Measurements from ENCODE around the gene NFKBIL1. TPM values are rescaled to one million over a fixed set of nuclear protein-coding genes. Genes with fewer than 3 reads are reported as not detected.
A peak's percentile ranks its signal among the peaks of the same experiment; 100 is the strongest.

Gene NFKBIL1
- total RNA-seq, 1 donor, result 33.7 TPM

DNA sequence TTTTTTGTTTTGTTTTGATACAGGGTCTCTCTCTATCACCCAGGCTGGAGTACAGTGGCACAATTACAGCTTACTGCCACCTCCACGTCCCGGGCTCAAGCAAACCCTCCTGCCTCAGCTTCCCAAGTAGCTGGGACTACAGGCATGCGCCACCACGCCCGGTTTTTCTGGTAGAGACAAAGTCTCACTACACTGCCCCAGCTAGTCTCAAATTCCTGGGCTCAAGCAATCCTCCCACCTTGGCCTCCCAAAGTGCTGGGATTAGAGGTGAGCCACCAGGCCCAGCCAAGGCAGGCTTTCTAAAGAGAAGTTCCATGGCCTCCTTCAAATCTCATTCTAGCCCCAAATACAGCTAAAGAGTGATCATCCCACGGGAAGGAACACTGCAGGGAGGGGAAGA, 13.4 kb upstream of the NFKBIL1 start:
- DNase-seq (ENCODE audit: low read depth in 2 of 3, low spot score in 2 of 3), result no peak

DNA sequence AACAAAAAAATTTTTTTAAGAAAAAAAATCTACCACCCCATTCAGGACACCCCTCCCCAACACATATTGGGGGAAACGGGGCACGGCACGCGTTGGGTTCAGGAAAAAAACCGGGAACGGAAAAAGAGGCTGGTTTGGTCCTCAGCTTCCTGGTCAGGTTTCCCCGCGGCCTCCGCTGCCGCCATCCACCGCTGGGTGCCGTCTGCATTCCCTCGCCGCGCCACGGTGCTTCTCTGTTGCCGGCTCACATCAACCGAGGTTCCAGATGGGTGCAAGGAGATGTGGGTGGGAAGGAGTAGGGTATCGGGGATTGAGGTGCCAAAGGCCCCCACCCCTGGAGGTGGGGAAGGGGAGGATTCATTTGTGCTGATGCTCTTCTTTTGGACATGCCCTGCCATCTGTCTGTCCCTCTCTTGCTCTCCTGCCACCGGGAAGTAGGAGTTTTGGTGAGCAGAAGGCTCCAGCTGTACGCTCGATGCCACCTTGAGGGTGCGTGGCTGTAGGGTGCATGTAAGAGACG, 12.8 kb upstream of the NFKBIL1 start:
- no peak for DNase-seq (ENCODE audit: low read depth in 2 of 3, low spot score in 2 of 3)

DNA sequence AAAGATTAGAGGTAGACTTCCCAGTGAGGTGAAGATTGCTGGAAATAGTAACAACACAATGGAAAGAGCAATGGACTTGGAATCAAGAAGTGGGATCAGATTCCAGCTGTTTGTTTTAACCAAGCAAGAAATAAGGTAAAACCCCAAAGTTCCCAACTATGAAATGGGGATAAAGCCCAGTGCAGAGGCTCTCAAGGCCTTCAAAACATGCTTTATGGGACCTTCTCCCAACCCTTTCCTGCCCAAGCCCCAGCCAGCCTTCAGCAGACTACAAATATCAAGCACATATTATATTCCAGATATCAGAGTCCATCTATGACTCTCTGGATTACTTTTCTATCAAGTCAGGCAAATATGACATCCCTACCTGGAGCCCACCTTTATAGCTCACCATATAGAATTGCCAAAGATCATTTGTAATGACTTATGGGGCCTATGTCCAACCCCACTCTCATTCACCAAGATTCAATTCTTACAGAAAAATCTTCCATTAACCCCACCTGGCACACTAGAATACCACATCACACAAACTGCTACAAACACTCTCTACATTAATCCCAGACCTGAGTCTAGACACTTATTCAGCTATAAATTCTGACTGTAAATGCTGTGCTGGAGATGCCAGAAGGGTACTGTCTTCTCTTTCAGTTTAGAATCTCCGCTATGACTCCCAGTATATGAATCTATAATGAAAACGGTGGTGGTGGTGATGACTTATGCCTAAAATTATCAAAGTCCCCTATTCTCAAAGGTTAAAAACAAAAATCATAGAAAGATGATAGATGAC, 11.7 kb upstream of the NFKBIL1 start:
- no peak for DNase-seq (ENCODE audit: low read depth in 2 of 3, low spot score in 2 of 3)

DNA sequence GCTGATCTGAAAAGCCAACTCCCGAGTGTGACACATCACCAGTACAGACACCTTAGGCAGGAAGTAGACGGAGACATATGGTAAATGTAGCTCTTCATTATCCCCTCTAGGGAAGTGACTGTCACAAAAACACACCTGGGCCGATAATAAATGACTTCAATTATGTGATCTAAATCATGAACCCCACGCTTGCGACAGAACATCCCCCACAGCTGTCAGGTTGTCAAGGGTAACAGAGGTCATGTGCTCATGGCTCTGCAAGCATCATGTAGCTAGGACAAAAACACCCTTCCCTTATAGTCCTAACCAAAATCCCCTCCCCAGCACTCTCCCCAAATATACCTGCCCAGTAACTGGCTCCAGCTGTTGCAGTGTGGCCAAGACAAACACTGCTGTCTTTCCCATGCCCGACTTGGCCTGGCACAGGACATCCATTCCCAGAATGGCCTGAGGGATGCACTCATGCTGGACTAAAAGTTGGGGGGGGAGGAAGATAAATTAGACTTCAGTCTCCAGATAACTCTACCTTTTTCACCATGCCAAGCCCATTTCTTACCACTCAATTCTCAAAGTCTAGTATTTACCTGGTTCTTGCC, 8.5 kb upstream of the NFKBIL1 start:
- DNase-seq (ENCODE audit: low read depth in 2 of 3, low spot score in 2 of 3), result no peak

DNA sequence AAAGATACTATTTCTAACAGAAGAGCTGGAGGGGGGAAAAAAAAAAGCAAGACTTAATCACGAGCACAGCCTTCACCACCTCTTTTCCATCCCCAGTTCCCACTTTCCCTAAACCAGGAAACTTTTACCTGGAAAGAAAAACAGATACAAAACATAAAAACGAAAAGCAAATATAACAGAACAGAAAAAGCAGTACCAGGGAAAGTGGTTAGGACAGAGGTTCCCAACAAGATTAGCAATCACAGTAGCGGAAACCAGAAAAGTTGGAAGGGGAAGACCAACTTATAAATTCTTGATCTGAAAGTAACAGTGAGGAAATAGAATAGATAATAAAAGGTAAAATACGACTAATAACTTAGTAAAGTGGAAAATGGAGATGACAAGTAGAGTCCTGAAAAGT, 6.8 kb upstream of the NFKBIL1 start:
- DNase-seq (ENCODE audit: low read depth in 2 of 3, low spot score in 2 of 3), result no peak

DNA sequence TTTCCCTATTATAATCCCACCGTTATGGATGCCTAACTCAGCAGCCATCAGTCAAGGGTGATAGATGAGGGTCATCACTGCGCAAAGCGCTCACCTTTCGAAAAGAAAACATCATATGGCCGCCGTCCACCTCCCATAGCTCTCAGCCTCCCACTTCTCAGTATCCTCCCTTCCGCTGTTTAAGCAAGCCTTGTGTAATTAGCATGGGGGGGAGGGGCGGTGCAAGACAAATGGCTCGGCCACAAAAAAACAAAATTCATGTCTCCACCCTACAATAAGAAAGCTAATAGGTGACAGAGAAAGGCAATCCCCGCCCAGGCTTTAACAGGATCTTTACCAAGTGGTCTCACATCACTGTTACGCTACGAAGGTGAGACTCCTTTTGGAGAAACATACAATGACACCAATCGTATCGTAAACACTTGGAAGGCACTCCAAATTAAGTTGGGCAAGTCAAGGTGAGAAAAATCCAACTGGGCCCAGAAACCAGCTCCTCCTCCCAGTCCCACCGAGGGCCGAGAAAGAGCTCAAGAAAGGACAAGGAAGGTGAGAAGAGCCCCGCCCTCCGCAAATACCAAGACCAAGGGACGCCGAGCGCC, 6.2 kb upstream of the NFKBIL1 start:
- peak in 2 of 3 donors; percentile 56 to 73 for DNase-seq (ENCODE audit: low read depth in 2 of 3, low spot score in 2 of 3)

DNA sequence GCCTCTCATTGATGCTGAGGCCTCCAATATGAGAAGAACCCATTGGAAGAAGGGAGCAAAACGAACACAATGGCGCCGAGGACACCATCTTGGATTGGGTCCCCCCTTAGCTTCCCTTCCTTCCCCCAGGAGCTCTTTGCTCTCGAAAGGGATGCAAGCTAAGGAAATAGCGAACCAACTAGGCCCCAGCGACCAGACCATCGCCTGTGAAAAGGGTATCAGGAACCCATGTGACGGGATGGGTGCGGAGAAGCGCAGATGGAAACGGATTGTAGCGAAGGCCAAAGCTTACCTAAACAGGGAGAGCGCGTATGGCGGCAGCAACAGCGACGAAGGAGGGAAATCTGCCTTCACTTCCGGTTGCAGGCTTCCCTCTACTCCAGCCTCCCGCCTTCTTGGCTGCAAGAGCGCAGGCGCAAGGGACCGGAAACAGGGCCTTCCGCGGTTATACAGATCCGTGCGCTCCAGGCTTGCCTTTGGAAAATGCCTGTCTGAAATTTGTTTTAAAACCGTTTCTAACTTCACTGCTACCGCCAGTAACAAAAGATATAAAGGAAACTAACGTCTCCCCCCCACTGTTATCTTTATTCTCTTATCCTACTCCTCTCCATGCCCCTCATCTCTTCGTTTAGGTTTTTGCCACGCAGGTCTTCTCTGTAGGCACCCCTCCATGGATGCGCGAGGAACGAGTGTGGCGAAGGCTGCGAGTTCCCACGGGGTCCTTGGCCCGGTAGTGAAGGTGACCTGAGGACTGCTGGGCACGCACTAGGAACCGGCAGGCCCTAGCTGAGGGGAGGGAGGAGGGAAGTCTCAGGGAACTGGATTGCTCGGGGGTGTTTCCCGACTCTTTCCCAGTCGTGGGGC, 5.5 kb upstream of the NFKBIL1 start, which contains the start of gene DDX39B:
Gene DDX39B, minus strand, starts transcription at position 346 of the 864 bp plus-strand sequence. CDS start 1,471 bp downstream, outside the sequence.
- DNase-seq (ENCODE audit: low read depth in 2 of 3, low spot score in 2 of 3), result peak; percentile 90 to 99 (median 97)

DNA sequence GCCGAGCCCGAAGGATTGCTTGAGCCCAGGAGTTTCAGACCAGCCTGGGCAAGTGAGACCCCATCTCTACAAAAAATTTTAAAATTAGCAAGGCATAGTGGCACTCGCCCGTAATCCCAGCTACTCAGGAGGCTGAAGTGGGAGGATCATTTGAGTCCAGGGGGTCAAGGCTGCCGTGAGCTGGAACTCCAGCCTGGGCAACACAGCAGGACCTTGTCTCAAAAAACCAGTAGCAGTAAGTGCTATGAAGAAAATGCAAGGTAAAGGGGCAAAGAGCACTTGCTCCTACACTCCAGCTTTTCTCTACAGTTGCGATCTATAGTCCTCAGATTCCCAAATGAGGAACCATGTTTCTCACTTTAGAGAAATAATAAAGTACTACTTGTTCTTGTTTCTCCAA, 3.8 kb upstream of the NFKBIL1 start:
- DNase-seq (ENCODE audit: low read depth in 2 of 3, low spot score in 2 of 3), result no peak

DNA sequence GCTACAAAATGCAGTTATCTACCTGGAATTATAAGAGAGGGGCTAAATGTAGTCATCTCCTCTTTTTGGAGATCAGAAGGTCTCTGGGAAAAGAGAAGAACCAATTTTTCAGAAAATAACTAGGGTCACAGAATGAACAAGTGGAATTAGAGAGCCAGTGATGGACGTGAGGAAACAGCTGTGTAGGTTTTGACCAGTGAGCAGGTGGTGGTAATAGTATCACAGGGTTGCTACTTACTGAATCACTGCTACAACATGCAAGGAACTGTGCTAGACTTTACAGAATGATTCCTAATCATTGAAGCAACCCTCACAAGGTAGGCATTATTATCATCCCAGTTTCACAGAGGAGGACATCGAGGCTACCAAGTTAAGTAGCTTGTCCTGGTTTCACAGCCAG, 2.7 kb upstream of the NFKBIL1 start:
- no peak for DNase-seq (ENCODE audit: low read depth in 2 of 3, low spot score in 2 of 3)

DNA sequence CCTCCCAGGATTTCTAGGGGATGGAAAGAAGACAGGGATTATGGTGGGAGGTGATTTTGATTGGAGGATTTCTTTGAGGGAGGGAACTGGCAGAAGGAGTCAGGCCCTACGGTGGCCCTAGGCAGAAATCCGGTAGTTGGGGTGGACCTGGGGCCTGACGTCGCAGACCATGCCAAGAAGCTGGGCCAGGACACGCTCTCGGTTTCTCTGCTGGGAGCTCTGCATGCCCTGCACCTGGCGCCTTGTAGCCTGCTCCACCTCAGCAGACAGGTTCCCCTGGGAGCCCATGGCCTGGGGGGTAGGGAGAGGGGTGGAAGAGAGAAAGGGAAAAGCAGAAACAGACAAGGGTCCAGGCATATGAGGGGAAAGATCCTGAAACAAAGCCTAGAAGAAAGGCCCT, 2.1 kb upstream of the NFKBIL1 start:
- DNase-seq (ENCODE audit: low read depth in 2 of 3, low spot score in 2 of 3), result no peak

DNA sequence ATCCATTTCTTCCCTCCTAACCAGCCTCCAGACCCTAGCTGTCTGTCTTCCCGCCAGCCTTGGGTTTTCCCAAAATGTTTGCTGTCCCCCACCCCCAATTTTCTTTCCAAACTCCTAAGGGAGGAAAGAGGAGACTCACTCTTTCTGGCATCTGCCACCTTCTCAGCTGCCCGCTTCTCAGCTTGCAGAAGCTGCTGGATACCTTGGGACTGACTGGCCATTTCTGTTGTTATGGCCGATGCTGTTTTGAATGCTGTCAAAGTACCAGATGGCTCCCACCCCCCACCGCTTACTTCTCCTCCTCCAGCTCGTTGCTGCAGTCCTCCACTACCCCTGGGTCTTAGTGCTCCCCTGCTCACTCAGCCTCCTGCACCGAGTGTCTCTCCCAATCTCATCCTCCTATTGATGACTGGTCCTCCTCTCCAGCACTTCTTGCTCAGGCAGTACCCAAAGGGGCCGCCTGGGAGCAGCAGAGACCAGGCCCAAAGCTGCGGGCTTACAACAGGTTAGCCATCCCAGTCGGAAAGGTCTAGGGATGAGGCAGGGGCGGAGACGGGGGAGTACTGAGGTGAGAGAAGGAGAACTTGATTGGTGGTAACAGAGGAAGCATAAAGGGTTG, 960 bp upstream of the NFKBIL1 start, which contains the start of gene ATP6V1G2:
Gene ATP6V1G2, minus strand, starts transcription at position 270 of the 619 bp plus-strand sequence. Its CDS starts 49 bp downstream, at position 221.
- DNase-seq (ENCODE audit: low read depth in 2 of 3, low spot score in 2 of 3), result peak; percentile 57 to 87 (median 85)

DNA sequence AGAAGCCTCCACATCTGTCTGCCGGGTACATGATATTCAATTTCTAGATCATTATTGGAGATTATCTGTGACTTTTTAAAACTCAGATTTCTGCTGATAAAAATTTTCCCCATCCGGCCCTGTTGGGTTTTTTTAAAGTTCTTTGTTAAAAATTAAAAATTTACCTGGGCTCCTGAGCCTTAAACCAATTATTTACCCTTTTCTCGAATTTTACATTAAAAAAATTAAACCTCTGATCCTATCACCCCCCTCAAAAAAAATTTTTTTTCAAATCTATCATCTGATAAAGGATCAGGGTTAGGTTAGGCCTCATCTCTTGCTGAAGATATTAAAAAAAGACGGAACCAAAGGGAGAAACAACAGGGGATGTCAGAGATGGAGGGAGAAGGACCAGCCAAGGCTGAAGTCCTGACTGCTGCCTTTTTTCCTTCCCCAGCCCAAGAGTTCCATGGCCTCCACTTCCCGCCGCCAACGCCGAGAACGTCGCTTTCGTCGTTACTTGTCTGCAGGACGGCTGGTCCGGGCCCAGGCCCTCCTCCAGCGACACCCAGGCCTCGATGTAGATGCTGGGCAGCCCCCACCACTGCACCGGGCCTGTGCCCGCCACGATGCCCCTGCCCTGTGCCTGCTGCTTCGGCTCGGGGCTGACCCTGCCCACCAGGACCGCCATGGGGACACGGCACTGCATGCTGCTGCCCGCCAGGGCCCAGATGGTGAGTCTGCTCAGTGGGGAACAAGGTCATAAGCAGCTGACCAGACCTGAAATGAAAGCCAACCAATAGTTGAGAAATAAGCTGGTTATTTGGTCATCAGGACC, 527 bp downstream of the NFKBIL1 start:
- no peak for DNase-seq (ENCODE audit: low read depth in 2 of 3, low spot score in 2 of 3)

DNA sequence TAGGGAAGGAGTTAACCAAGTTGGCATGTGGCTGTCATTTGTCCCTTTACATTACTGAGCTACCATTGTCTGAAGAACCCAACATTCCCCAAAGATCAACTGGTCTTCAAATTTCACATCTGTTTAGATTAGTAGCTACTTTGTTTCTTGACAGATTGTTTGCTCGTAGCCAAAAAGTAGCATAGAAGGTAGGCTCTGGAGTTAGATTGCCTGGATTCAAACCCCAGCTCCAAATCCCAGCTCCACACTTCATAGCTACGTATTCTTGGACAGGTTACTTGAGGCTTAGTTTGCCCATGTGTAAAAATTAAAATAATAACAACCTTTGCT, 1.1 kb downstream of the NFKBIL1 start:
- DNase-seq (ENCODE audit: low read depth in 2 of 3, low spot score in 2 of 3), result no peak

DNA sequence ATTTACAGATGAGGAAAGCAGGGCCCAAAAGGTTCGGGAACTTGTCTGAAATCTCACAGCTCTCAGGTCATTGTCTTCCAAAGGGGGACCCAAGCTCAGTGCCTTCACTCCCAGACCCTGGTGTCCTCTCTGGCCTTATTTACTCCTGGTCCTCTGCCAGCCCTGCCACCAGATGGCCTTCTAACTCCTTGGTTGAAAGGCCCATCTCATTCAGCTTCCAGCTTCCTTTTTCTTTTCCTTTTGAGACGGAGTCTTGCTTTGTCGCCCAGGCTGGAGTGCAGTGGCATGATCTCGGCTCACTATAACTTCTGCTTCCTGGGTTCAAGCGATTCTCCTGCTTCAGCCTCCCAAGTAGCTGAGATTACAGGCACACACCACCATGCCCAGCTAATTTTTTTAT, 4.0 kb downstream of the NFKBIL1 start:
- peak in 2 of 3 donors; percentile 81 to 90 for DNase-seq (ENCODE audit: low read depth in 2 of 3, low spot score in 2 of 3)

DNA sequence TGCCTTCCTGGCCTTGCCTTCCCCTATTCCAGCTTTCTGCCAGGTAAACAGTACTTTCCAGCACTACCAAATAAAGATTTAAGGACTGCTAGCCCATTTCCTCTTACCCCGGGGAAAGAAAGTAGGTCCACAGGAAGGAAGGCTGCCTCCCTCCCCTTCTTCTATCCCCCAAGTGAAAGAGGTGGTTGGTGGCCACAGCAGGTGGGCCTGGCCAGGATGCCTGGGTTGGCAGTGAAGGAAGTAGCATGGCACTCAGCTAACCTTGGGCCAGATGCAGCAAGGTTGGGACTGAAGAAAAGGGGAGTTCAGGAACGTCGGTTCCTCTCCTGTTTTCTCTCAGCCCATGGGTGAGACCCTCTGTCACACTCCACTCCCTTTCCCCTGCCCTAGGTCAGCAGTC, 8.9 kb downstream of the NFKBIL1 start:
- no peak for DNase-seq (ENCODE audit: low read depth in 2 of 3, low spot score in 2 of 3)

DNA sequence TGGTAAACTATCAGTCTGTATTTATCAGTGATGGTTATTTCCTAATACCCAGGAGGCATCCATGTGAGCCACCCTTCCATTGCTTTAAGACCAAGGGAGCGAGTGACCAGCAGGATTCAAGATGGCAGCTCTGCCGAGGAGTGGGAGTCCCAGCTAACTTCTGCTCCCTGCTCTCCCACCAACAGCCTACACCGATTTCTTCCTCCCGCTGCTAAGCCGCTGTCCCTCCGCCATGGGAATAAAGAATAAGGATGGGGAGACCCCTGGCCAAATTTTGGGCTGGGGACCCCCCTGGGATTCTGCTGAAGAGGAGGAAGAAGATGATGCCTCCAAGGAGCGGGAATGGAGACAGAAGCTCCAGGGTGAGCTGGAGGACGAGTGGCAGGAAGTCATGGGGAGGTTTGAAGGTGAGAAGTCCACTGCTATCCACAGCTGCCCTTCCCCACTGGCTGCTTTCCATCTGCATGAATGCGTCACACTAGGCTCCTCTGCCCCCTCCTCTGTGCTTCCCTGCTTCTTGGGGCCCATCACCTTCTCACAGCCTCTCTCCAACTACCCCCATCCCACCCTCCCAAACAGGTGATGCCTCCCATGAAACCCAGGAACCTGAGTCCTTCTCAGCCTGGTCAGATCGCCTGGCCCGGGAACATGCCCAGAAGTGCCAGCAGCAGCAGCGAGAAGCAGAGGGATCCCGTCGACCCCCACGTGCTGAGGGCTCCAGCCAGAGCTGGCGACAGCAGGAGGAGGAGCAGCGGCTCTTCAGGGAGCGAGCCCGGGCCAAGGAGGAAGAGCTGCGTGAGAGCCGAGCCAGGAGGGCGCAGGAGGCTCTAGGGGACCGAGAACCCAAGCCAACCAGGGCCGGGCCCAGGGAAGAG, 10.3 kb downstream of the NFKBIL1 start:
- no peak for DNase-seq (ENCODE audit: low read depth in 2 of 3, low spot score in 2 of 3)

DNA sequence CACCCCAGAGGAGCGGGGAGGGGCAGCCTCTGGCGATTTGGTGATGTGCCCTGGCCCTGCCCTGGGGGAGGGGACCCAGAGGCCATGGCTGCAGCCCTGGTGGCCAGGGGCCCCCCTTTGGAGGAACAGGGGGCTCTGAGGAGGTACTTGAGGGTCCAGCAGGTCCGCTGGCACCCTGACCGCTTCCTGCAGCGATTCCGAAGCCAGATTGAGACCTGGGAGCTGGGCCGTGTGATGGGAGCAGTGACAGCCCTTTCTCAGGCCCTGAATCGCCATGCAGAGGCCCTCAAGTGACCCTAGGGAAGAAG, 10.9 kb downstream of the NFKBIL1 start:
- no peak for DNase-seq (ENCODE audit: low read depth in 2 of 3, low spot score in 2 of 3)

DNA sequence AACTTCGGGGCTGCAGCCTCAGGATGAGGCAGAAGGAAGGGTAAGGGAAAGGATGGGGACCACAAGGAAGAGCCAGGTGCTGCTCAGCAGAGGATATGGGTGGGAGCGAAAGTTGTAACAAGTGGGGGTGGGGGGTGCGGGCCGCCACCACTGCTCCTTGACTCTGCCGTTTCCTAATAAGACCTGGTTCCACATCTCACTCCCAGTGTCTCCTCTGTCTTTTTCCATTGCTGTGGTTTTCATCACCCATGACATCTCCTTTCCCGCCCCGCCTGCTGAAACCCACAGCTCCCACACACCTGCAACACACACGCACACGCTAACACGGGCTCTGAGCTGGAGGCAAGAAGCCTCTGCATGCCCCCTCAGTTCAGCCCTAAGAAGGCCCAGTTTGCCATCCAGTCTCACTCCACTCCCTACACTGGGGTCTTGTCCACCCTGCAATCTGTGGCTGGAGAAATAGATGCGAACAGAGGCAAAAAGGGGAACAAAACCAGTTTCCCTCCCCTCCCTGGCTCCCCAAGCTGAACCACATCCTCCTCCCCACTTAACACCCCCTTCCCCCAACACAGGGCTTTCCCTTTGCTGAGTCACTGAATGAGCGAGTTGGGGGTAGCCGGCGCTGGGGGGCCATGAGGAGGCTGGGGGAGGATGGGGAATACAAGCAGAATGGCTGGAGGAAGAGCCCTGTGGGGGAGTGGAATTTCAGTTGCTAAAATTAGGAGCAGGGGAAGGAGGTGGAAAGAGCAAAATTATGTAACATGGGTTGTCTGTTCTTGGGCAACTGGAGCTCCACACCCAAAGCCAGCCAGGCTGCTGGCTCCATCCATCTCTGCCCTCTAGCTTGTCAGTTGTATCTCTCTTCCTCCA, 11.5 kb downstream of the NFKBIL1 start:
- DNase-seq (ENCODE audit: low read depth in 2 of 3, low spot score in 2 of 3), result peak in 2 of 3 donors; percentile 90 to 94
